Stimulated activated naive CD4-positive, alpha-beta T cell treated with Interleukin-2 at 50 U/mL for 16 hours (primary cell): ENCODE data around the gene LRRC72.
"Not testable (repeated sequence)": the region's sequence is repeated elsewhere in the genome, so short reads cannot be mapped to it uniquely, and the experiment has no call there.

ENCODE experiments used
- DNase-seq: peaks from one replicate; lab custom pipeline; 2025; lab: John Stamatoyannopoulos, UW

The LRRC72 gene

GRCh38 chr7:16526742-16527540, at the start of gene LRRC72:
TSS of gene LRRC72 (plus strand) at chr7:16526825. CDS start at chr7:16526953, 128 bp downstream.
- DNase-seq: no peak

GRCh38 chr7:16479161-16479560, 47.5 kb upstream of the LRRC72 start:
- no peak for DNase-seq

GRCh38 chr7:16479591-16479990, 47.0 kb upstream of the LRRC72 start:
- DNase-seq: no peak

GRCh38 chr7:16484453-16485158, 42.0 kb upstream of the LRRC72 start:
- DNase-seq: no peak

GRCh38 chr7:16491148-16491547, 35.5 kb upstream of the LRRC72 start:
- no peak for DNase-seq

- no peak for DNase-seq
These were observed 34.0 kb upstream of the LRRC72 start for GRCh38 chr7:16492513-16493062.

- no peak for DNase-seq
These were observed 33.4 kb upstream of the LRRC72 start for GRCh38 chr7:16493266-16493665.

- no peak for DNase-seq
These were observed 32.1 kb upstream of the LRRC72 start for GRCh38 chr7:16494551-16494950.

GRCh38 chr7:16494955-16495719, 31.5 kb upstream of the LRRC72 start:
- DNase-seq: no peak

GRCh38 chr7:16498122-16498521, 28.5 kb upstream of the LRRC72 start:
- no peak for DNase-seq

- no peak for DNase-seq
These were observed 24.3 kb upstream of the LRRC72 start for GRCh38 chr7:16502303-16502702.

- no peak for DNase-seq
These were observed 22.6 kb upstream of the LRRC72 start for GRCh38 chr7:16504019-16504418.

GRCh38 chr7:16506422-16506821, 20.2 kb upstream of the LRRC72 start:
- not testable (repeated sequence) for DNase-seq

GRCh38 chr7:16509829-16510228, 16.8 kb upstream of the LRRC72 start:
- DNase-seq: no peak

- no peak for DNase-seq
These were observed 15.3 kb upstream of the LRRC72 start for GRCh38 chr7:16511314-16511713.

GRCh38 chr7:16512097-16512496, 14.5 kb upstream of the LRRC72 start:
- no peak for DNase-seq

- no peak for DNase-seq
These were observed 12.4 kb upstream of the LRRC72 start for GRCh38 chr7:16514271-16514670.

GRCh38 chr7:16514729-16515128, 11.9 kb upstream of the LRRC72 start:
- no peak for DNase-seq

- DNase-seq: no peak
These were observed 10.6 kb upstream of the LRRC72 start for GRCh38 chr7:16515785-16516685.

GRCh38 chr7:16519985-16520384, 6.6 kb upstream of the LRRC72 start:
- DNase-seq: not testable (repeated sequence)

- no peak for DNase-seq
These were observed 2.3 kb upstream of the LRRC72 start for GRCh38 chr7:16524332-16524731.
